GM18498 (cell line): Measurements from ENCODE around the gene GPR142.
"Not testable (repeated sequence)": the region's sequence is repeated elsewhere in the genome, so short reads cannot be mapped to it uniquely, and the experiment has no call there.

Experiments used
- ATAC-seq: cut with Tn5 transposase; IDR thresholded peaks from one replicate; pipeline ENCODE4 v1.9.1; 2021; ENCODE audit warnings: mild to moderate bottlenecking, moderate library complexity; ENCODE audit not compliant: unreplicated experiment

GPR142 gene

GRCh38 chr17:74390680-74391653 lies 23.7 kb downstream of the GPR142 start:
- ATAC-seq: no peak

GRCh38 chr17:74391771-74392170 lies 24.5 kb downstream of the GPR142 start:
- ATAC-seq: no peak

- ATAC-seq: no peak
Observed at GRCh38 chr17:74392848-74393247, 25.5 kb downstream of the GPR142 start.

- ATAC-seq: no peak
Observed at GRCh38 chr17:74393346-74393942, 26.1 kb downstream of the GPR142 start.

- ATAC-seq: no peak
Observed at GRCh38 chr17:74394275-74394950, 27.1 kb downstream of the GPR142 start.

- ATAC-seq: no peak
Observed at GRCh38 chr17:74394977-74395376, 27.7 kb downstream of the GPR142 start.

GRCh38 chr17:74396567-74396966 lies 29.3 kb downstream of the GPR142 start:
- no peak for ATAC-seq

GRCh38 chr17:74402048-74402447 lies 34.7 kb downstream of the GPR142 start:
- no peak for ATAC-seq

- no peak for ATAC-seq
Observed at GRCh38 chr17:74403512-74404137, 36.3 kb downstream of the GPR142 start.

- ATAC-seq: no peak
Observed at GRCh38 chr17:74404218-74404617, 36.9 kb downstream of the GPR142 start.

GRCh38 chr17:74404789-74405188 lies 37.5 kb downstream of the GPR142 start:
- no peak for ATAC-seq

GRCh38 chr17:74405311-74405710 lies 38.0 kb downstream of the GPR142 start:
- not testable (repeated sequence) for ATAC-seq

- ATAC-seq: no peak
Observed at GRCh38 chr17:74407384-74407783, 40.1 kb downstream of the GPR142 start.

- no peak for ATAC-seq
Observed at GRCh38 chr17:74408262-74408661, 41.0 kb downstream of the GPR142 start.

GRCh38 chr17:74408815-74409214 lies 41.5 kb downstream of the GPR142 start:
- no peak for ATAC-seq

- no peak for ATAC-seq
Observed at GRCh38 chr17:74410001-74410443, 42.7 kb downstream of the GPR142 start.

GRCh38 chr17:74412581-74412980 lies 45.3 kb downstream of the GPR142 start:
- ATAC-seq: no peak

GRCh38 chr17:74413491-74413890 lies 46.2 kb downstream of the GPR142 start:
- ATAC-seq: no peak

GRCh38 chr17:74414510-74414909 lies 47.2 kb downstream of the GPR142 start:
- no peak for ATAC-seq

- no peak for ATAC-seq
Observed at GRCh38 chr17:74415608-74416396, 48.5 kb downstream of the GPR142 start.
